ENCODE results near the gene IER5L. TPM values are rescaled to one million over a fixed set of nuclear protein-coding genes. Genes with fewer than 3 reads are reported as not detected.

Gene IER5L
- total RNA-seq, 2 donors from 2014 or later = 7.2 to 30.7 TPM

DNA sequence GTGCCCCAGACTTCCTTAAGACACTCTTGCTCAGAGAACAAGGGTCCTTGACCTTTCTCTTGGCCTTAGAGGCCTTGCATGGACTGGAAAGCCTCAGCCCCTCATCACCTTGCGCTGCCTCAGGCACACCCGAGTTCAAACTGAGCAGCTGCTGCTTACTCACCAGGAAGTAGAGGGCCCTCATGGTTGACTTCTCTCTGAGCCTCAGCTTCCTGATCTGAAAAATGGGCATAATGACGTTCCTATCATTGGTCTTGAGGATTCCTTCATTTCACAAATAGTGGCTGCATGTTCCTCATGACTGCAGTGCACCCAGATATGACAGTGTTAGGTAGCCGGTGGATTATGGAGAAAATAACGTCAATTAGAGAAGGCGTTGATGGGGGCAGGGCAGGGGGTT, 28.6 kb downstream of the IER5L start:
- no peak overlapping the region for H3K27ac ChIP-seq
- peaks cover 4 to 6% of the 10 kb centered on the region in 2 donors for H3K36me3 ChIP-seq
- no peak for DNase-seq (ENCODE audit: low spot score)
- 88% methylated on average over 6 of the region's 6 CpGs for WGBS
- no peaks in the 10 kb centered on the region for H3K9me3 ChIP-seq
- H3K4me3 ChIP-seq = no peak overlapping the region
- TF ChIP-seq, protein P1, sequence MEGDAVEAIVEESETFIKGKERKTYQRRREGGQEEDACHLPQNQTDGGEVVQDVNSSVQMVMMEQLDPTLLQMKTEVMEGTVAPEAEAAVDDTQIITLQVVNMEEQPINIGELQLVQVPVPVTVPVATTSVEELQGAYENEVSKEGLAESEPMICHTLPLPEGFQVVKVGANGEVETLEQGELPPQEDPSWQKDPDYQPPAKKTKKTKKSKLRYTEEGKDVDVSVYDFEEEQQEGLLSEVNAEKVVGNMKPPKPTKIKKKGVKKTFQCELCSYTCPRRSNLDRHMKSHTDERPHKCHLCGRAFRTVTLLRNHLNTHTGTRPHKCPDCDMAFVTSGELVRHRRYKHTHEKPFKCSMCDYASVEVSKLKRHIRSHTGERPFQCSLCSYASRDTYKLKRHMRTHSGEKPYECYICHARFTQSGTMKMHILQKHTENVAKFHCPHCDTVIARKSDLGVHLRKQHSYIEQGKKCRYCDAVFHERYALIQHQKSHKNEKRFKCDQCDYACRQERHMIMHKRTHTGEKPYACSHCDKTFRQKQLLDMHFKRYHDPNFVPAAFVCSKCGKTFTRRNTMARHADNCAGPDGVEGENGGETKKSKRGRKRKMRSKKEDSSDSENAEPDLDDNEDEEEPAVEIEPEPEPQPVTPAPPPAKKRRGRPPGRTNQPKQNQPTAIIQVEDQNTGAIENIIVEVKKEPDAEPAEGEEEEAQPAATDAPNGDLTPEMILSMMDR (IDR thresholded peaks at IDR 0.05) = no peak
- no peak for TF ChIP-seq POLR2AphosphoS5 (IDR thresholded peaks at IDR 0.05)
- no peak for TF ChIP-seq POLR2A (IDR thresholded peaks at IDR 0.05)
- peaks cover 20% of the 10 kb centered on the region for H3K4me1 ChIP-seq (replicated peaks)
- no peaks in the 10 kb centered on the region for H3K27me3 ChIP-seq (replicated peaks; ENCODE audit: insufficient read depth)
- intact Hi-C loops (cut with DNase I) = no loop called here

DNA sequence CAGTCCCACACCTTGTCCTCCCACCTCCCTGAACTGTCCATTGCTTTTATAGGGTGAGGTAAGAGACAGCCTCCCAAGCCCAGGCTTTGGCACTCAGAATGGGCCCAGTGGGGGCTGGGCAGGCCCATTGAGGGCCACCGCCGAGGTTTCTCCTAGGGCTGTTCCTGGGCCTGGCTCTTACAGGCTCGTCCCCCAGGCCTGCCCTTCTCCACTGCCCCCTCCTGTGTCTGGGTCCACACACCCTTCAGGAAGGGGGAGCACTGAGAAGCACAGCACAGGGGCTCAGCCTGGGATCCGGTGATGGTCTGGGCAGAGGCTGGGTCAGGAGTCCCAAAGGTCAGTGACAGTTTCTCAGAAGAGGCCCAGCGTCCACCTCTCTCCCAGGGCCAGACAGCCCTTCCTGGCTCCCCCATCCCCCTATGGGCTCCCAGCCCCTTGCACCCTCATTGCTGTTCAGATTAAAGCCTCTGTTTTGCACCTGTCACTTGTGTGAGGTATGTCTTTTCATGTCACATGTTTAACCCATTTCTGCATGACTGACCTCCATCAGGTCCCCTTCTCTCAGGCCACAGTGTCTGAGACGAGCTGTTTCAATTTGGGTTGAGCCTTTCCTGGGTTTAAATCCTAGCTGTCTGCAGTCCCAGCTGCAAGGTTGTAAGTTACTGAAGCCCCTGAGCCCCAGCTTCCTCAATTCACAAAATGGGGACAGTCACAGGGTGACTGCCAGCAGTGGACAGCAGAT, 29.4 kb downstream of the IER5L start:
- 62% methylated on average over 6 of the region's 6 CpGs for WGBS
- H3K27me3 ChIP-seq (replicated peaks; ENCODE audit: insufficient read depth) = no peaks in the 10 kb centered on the region
- TF ChIP-seq POLR2AphosphoS5 (IDR thresholded peaks at IDR 0.05) = no peak
- no peak for TF ChIP-seq POLR2A (IDR thresholded peaks at IDR 0.05)
- no peak overlapping the region for H3K4me3 ChIP-seq
- intact Hi-C loops (cut with DNase I) = no loop called here
- H3K36me3 ChIP-seq = peaks cover 4 to 6% of the 10 kb centered on the region in 2 donors
- H3K27ac ChIP-seq = peak overlapping the region in 1 of 2 donors; percentile 74
- peaks cover 23% of the 10 kb centered on the region for H3K4me1 ChIP-seq (replicated peaks)
- DNase-seq (ENCODE audit: low spot score) = no peak
- no peaks in the 10 kb centered on the region for H3K9me3 ChIP-seq

DNA sequence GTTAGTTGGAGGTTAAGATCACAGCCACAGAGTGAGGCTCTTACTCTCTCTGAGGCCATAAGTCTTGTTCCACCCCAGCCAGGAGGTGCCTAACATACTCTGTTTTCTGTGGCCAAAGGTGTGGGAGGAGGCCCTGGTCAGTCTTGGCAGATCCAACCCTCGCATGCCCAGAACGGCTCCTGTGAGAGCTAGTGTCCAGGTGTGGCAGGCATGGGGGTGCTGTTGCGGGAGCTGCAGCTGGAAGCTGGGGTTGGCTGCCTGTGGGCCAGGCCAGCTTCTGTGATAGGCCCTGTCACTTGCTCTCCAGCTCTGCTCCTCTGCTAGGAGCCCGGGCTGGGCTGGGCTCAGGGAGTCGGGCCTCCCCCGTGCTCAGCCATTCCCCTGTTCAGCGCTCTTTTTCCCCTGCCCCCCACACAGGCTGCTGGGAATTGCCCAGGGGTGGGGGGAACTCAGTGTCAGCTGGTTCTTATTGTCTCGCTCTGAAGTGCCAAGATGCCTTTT, 31.6 kb downstream of the IER5L start:
- DNase-seq (ENCODE audit: low spot score) = no peak
- Histone ChIP-seq H3K27me3 (replicated peaks; ENCODE audit: insufficient read depth) (no peaks in the 10 kb centered on the region), H3K27ac (peak overlapping the region; percentile 46 to 74), H3K9me3 (no peaks in the 10 kb centered on the region), H3K4me1 (replicated peaks) (peaks cover 44% of the 10 kb centered on the region), H3K36me3 (peaks cover 4 to 6% of the 10 kb centered on the region in 2 donors), H3K4me3 (no peak overlapping the region)
- intact Hi-C loops (cut with DNase I) = loop anchor here (2.0 kb wide), 1 partner anchor 22 kb away; no protein-coding TSS in a partner anchor
- 34% methylated on average over 7 of the region's 8 CpGs for WGBS
- no peak for TF ChIP-seq POLR2A (IDR thresholded peaks at IDR 0.05)
- TF ChIP-seq POLR2AphosphoS5 (IDR thresholded peaks at IDR 0.05) = no peak
- TF ChIP-seq, protein P1 (IDR thresholded peaks at IDR 0.05) = no peak

DNA sequence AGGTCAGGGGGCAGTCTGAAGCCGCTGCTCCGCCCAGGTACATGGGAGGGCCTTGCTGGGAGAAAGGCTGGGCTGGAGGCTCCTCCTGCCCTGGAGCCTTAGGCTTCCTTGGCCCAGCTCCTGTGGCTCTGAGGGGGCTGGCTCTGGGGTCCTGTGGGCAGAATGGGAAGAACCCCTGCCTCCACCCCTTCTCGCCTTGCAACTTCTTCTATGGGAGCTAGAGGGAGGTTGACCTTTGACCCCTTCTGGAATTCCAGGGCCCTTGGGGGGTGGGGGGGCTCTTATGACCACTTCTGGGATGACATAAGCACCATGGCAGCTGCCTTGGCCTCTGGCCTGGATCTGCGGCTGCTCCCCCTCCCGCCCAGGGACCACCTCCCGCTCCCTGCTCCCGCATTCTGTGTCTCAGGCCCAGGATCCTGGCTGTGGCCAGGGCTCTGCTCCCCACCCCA, 32.2 kb downstream of the IER5L start:
- DNase-seq (ENCODE audit: low spot score) = no peak
- no peaks in the 10 kb centered on the region for H3K27me3 ChIP-seq (replicated peaks; ENCODE audit: insufficient read depth)
- H3K4me3 ChIP-seq = no peak overlapping the region
- H3K4me1 ChIP-seq (replicated peaks) = peaks cover 50% of the 10 kb centered on the region
- H3K27ac ChIP-seq = peak overlapping the region; percentile 46 to 74
- intact Hi-C loops (cut with DNase I) = loop anchor here (2.0 kb wide), 1 partner anchor 23 kb away; no protein-coding TSS in a partner anchor
- TF ChIP-seq, protein P1 (IDR thresholded peaks at IDR 0.05) = no peak
- TF ChIP-seq POLR2AphosphoS5 (IDR thresholded peaks at IDR 0.05) (no peak), POLR2A (IDR thresholded peaks at IDR 0.05) (no peak)
- H3K36me3 ChIP-seq = peaks cover 4 to 6% of the 10 kb centered on the region in 2 donors
- 68% methylated on average over 7 of the region's 7 CpGs for WGBS
- H3K9me3 ChIP-seq = no peaks in the 10 kb centered on the region

DNA sequence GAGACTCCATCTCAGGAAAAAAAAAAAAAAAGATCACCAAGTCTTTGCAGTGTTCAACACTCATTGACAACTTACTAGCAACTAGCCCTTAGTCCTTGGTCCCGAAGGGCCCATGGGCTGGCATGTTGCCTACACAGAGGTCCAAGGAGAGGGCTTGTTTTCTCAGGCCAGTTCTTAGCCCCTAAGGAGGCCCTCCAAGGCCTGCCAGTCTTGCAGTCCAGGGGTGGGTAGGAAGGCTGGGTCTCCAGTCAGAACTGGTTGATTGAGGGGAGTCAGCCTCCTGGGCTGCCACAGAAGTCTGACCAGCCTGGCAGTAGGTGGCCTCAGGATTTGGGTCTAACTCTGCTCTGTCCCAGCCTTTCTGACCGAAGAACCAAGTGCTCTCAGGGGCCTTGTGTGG, 32.7 kb downstream of the IER5L start:
- DNase-seq (ENCODE audit: low spot score) = no peak
- H3K4me1 ChIP-seq (replicated peaks) = peaks cover 50% of the 10 kb centered on the region
- H3K27me3 ChIP-seq (replicated peaks; ENCODE audit: insufficient read depth) = no peaks in the 10 kb centered on the region
- no peak overlapping the region for H3K4me3 ChIP-seq
- intact Hi-C loops (cut with DNase I) = no loop called here
- H3K27ac ChIP-seq = peak overlapping the region; percentile 46 to 74
- TF ChIP-seq, protein P1 (IDR thresholded peaks at IDR 0.05) = no peak
- TF ChIP-seq POLR2AphosphoS5 (IDR thresholded peaks at IDR 0.05) = no peak
- TF ChIP-seq POLR2A (IDR thresholded peaks at IDR 0.05) = no peak
- WGBS = 62% methylated on average over 2 of the region's 2 CpGs
- no peaks in the 10 kb centered on the region for H3K9me3 ChIP-seq
- peaks cover 4 to 6% of the 10 kb centered on the region in 2 donors for H3K36me3 ChIP-seq
